HepG2 (cell line): ENCODE data around the gene ANO9. TPM values are rescaled to one million over a fixed set of nuclear protein-coding genes. Genes with fewer than 3 reads are reported as not detected.

Source experiments
- ARHGAP35 ChIP-seq: sonication (generic); formaldehyde crosslinking; IDR thresholded peaks from 2 replicates; pipeline ENCODE4 v1.9.0; 2022; ENCODE audit warnings: mild to moderate bottlenecking, inconsistent platforms, moderate library complexity, missing genetic modification reagents, borderline replicate concordance
- BHLHE40 ChIP-seq: IDR thresholded peaks from 2 replicates; pipeline ENCODE4 v1.6.1; 2011; ENCODE audit warnings: low read length, improper control_type of control experiment
- CCAR2 ChIP-seq: fragments of 200-400 bp; formaldehyde crosslinking; optimal IDR thresholded peaks from 2 replicates; pipeline ENCODE3; 2018; ENCODE audit warnings: low read depth, mild to moderate bottlenecking, low read length, moderate library complexity
- CHD4 ChIP-seq: fragments of 200-600 bp; sonication (generic); IDR thresholded peaks from 2 replicates; pipeline ENCODE4 v1.7.0; 2017; ENCODE audit warnings: mild to moderate bottlenecking, low read length, borderline replicate concordance
- FOXO1 ChIP-seq: sonication (generic); formaldehyde crosslinking; IDR thresholded peaks from 2 replicates; pipeline ENCODE4 v1.4.0; 2020; ENCODE audit warnings: missing genetic modification reagents
- PRMT3 ChIP-seq: sonication (generic); formaldehyde crosslinking; IDR thresholded peaks from 2 replicates; pipeline ENCODE4 v1.8.1; 2022; ENCODE audit warnings: low read depth, mild to moderate bottlenecking, moderate library complexity, missing genetic modification reagents, borderline replicate concordance
- SMC3 ChIP-seq: IDR thresholded peaks from 2 replicates; pipeline ENCODE4 v1.6.1; 2011; ENCODE audit warnings: low read length, improper control_type of control experiment
- ZBTB33 ChIP-seq: sonication (generic); formaldehyde crosslinking; IDR thresholded peaks from 2 replicates; pipeline ENCODE4 v1.4.0; 2020; ENCODE audit warnings: missing genetic modification reagents
- ZHX2 ChIP-seq, 2 experiments: sonication (generic) in 1 of 2; formaldehyde crosslinking in 1 of 2; IDR thresholded peaks; 2 replicates each; pipeline versions ENCODE4 v1.6.1 to v1.9.0; 2014 to 2022; ENCODE audit warnings: antibody characterized with exemption in 1 of 2, borderline replicate concordance in 1 of 2, inconsistent platforms in 1 of 2, low read depth in 1 of 2, missing genetic modification reagents in 1 of 2
- ZNF367 ChIP-seq: sonication (generic); formaldehyde crosslinking; IDR thresholded peaks from 2 replicates; pipeline ENCODE4 v1.4.0; 2020; ENCODE audit warnings: missing genetic modification reagents, borderline replicate concordance
- ZNF556 ChIP-seq: sonication (generic); formaldehyde crosslinking; IDR thresholded peaks from 2 replicates; pipeline ENCODE4 v1.4.0; 2020; ENCODE audit warnings: mild to moderate bottlenecking, missing genetic modification reagents, borderline replicate concordance
- ZNF563 ChIP-seq: sonication (generic); formaldehyde crosslinking; IDR thresholded peaks from 2 replicates; pipeline ENCODE4 v1.8.0; 2022; ENCODE audit warnings: mild to moderate bottlenecking, moderate library complexity, missing genetic modification reagents
- ZNF580 ChIP-seq: IDR thresholded peaks from 2 replicates; pipeline ENCODE4 v1.6.1; 2016; ENCODE audit warnings: low read depth, borderline replicate concordance
- ZNF709 ChIP-seq: sonication (generic); formaldehyde crosslinking; IDR thresholded peaks from 2 replicates; pipeline ENCODE4 v1.5.0; 2020; ENCODE audit warnings: mild to moderate bottlenecking, missing genetic modification reagents
- polyA plus RNA-seq, 8 experiments: library from polyadenylated mRNA; depleted of rRNA in 3 of 8; stranded (reverse) in 7 of 8; unstranded in 1 of 8; fragments of >200 nt; fragmentation: Illumina TruSeq in 4 of 8; extraction: Trizol in 4 of 8; gene quantifications; 2 replicates each; pipeline versions ENCODE4 v1.2.1 to v1.2.3, GENCODE V29; 2011 to 2016; ENCODE audit warnings: low read depth in 4 of 8, missing spikeins in 1 of 8, mixed read lengths in 1 of 8; ENCODE audit not compliant: insufficient read depth in 1 of 8
- total RNA-seq, 5 experiments: library from RNA; depleted of rRNA; stranded (reverse); fragments of >200 nt; fragmentation: Illumina TruSeq; extraction: Trizol; gene quantifications; 2 replicates each; pipeline ENCODE4 v1.2.3, GENCODE V29; 2016; ENCODE audit warnings: low read depth in 1 of 5
- TF ChIP-seq, protein P1 (sequence below): sonication (generic); formaldehyde crosslinking; IDR thresholded peaks from 2 replicates; pipeline ENCODE4 v1.4.0; 2020; ENCODE audit warnings: mild to moderate bottlenecking, missing genetic modification reagents

ANO9 gene
- total and polyA plus RNA-seq, 2 of the 13 experiments (the other 11 are each of a cell fraction or from before 2014, with no cell fraction given), result 8.9 to 14.3 TPM

DNA sequence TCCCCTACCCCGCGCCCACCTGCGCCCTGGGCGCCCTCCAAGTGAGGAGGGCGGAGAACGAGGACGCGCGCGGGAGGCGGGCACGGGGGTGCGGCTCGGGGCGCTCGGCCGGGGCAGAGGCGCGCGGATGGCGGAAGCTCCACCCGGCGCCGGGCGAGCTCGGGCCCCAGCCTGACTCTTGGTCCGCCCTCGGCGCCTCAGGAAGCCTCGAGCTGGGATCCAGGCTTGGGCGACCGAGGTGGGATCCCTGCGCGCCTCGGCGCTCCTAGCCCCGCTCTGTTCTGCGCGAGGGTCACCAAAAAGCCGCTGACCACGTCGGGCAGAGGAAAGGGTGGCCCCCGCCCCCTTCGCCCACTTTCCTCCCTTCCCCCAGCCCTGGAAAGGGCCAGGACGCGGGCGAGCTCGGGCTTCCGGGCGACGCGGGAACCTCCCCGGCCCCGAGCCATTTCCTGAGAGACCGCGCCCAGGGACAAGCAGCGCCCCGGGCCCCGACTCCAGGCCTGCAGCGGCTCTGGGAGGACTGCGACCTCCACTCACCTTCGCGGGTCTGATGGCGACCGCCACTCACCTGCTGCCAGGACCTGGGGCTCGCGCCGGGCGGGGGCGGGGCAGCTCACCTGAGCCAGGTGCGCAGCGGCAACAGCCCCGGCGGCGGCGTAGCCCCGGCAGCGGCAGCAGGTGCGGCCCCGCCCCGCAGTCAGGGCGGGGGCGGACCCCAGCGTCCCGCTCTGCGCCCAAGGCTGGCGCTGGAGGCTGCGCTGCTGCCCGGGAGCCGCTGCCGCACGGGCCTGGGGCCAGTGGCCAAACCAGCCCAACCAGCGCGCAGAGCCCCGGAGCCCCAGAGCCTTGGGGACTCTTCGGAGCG, 24.8 kb downstream of the ANO9 start (continued):
- no peak for TF ChIP-seq PRMT3 (CRISPR knock-in tag)
- TF ChIP-seq ARHGAP35 (CRISPR knock-in tag), result no peak
- TF ChIP-seq ZNF367 (CRISPR knock-in tag), result no peak
- TF ChIP-seq, protein P1, sequence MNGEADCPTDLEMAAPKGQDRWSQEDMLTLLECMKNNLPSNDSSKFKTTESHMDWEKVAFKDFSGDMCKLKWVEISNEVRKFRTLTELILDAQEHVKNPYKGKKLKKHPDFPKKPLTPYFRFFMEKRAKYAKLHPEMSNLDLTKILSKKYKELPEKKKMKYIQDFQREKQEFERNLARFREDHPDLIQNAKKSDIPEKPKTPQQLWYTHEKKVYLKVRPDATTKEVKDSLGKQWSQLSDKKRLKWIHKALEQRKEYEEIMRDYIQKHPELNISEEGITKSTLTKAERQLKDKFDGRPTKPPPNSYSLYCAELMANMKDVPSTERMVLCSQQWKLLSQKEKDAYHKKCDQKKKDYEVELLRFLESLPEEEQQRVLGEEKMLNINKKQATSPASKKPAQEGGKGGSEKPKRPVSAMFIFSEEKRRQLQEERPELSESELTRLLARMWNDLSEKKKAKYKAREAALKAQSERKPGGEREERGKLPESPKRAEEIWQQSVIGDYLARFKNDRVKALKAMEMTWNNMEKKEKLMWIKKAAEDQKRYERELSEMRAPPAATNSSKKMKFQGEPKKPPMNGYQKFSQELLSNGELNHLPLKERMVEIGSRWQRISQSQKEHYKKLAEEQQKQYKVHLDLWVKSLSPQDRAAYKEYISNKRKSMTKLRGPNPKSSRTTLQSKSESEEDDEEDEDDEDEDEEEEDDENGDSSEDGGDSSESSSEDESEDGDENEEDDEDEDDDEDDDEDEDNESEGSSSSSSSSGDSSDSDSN (CRISPR knock-in tag), result peak; percentile 40; the same call in 1 of the 2 replicates
- no peak for TF ChIP-seq CHD4
- TF ChIP-seq ZHX2 (IDR thresholded peaks at IDR 0.05; ENCODE audit: low read depth), result no peak
- TF ChIP-seq ZHX2 (CRISPR knock-in tag; IDR thresholded peaks at IDR 0.05; ENCODE audit: borderline replicate concordance), result 0 out of 2 replicates have a peak, but pooled peaks have one; percentile 33
- 0 out of 2 replicates have a peak, but pooled peaks have one; percentile 56 for TF ChIP-seq ZNF709 (CRISPR knock-in tag)
- no peak for TF ChIP-seq BHLHE40
- no peak for TF ChIP-seq ZNF580 (CRISPR knock-in tag)
- TF ChIP-seq ZNF563 (CRISPR knock-in tag), result peak; percentile 75; the same call in 1 of the 2 replicates
- no peak for TF ChIP-seq CCAR2
- TF ChIP-seq ZNF556, result peak; percentile 57; the same call in 1 of the 2 replicates
- TF ChIP-seq FOXO1, result no peak
- peak; percentile 69; the same call in 1 of the 2 replicates for TF ChIP-seq ZBTB33 (CRISPR knock-in tag)
- TF ChIP-seq SMC3, result no peak
